H9 (cell line): ENCODE measurements around the gene MGP. TPM values are rescaled to one million over a fixed set of nuclear protein-coding genes. Genes with fewer than 3 reads are reported as not detected.

Experiments
- DNase-seq: peaks from one replicate; pipeline ENCODE4 v3.0.0-alpha.2; 2017
- H2AFZ ChIP-seq: one replicate; pipeline ENCODE4 v1.6.1; 2013; ENCODE audit warnings: mild to moderate bottlenecking, low read length, control low read depth, moderate library complexity
- H2AK5ac ChIP-seq: 2 replicates; pipeline ENCODE4 v1.6.1; 2013; ENCODE audit warnings: low read length, control low read depth, mixed read lengths; ENCODE audit not compliant: insufficient read length
- H2BK120ac ChIP-seq: one replicate; pipeline ENCODE4 v1.6.1; 2013; ENCODE audit warnings: low read depth, mild to moderate bottlenecking, low read length, control low read depth, inconsistent platforms; ENCODE audit not compliant: poor library complexity, severe bottlenecking
- H2BK12ac ChIP-seq: 2 replicates; pipeline ENCODE4 v1.6.1; 2013; ENCODE audit warnings: low read length, control low read depth, mixed read lengths, low read depth; ENCODE audit not compliant: insufficient read length
- H2BK15ac ChIP-seq: 2 replicates; pipeline ENCODE4 v1.6.1; 2013; ENCODE audit warnings: low read depth, low read length, control low read depth
- H2BK20ac ChIP-seq: one replicate; pipeline ENCODE4 v1.6.1; 2013; ENCODE audit warnings: low read depth, mild to moderate bottlenecking, low read length, control low read depth, inconsistent platforms; ENCODE audit not compliant: poor library complexity, severe bottlenecking
- H2BK5ac ChIP-seq: 2 replicates; pipeline ENCODE4 v1.6.1; 2013; ENCODE audit warnings: low read length, control low read depth, mixed read lengths; ENCODE audit not compliant: insufficient read length
- H3K14ac ChIP-seq: 2 replicates; pipeline ENCODE4 v1.6.1; 2013; ENCODE audit warnings: low read length, control low read depth; ENCODE audit not compliant: insufficient read depth
- H3K18ac ChIP-seq: 2 replicates; pipeline ENCODE4 v1.6.1; 2013; ENCODE audit warnings: low read depth, mild to moderate bottlenecking, mixed read lengths, low read length, control low read depth; ENCODE audit not compliant: insufficient read length
- H3K23ac ChIP-seq: 2 replicates; pipeline ENCODE4 v1.6.1; 2013; ENCODE audit warnings: low read length, control low read depth, mixed read lengths, low read depth; ENCODE audit not compliant: insufficient read length
- H3K23me2 ChIP-seq: 2 replicates; pipeline ENCODE4 v1.6.1; 2013; ENCODE audit warnings: low read depth, mild to moderate bottlenecking, mixed read lengths, low read length, control low read depth; ENCODE audit not compliant: insufficient read length, poor library complexity, severe bottlenecking
- H3K27ac ChIP-seq: 2 replicates; pipeline ENCODE4 v1.5.1; 2013; ENCODE audit warnings: low read length, control low read depth, mixed read lengths, low read depth; ENCODE audit not compliant: insufficient read length
- H3K27me3 ChIP-seq: 2 replicates; pipeline ENCODE4 v1.6.1; 2013; ENCODE audit warnings: low read length, control low read depth, inconsistent platforms; ENCODE audit not compliant: insufficient read depth
- H3K4ac ChIP-seq: 2 replicates; pipeline ENCODE4 v1.6.1; 2013; ENCODE audit warnings: low read depth, mild to moderate bottlenecking, control low read depth, inconsistent platforms, low read length, moderate library complexity
- H3K4me1 ChIP-seq: 2 replicates; pipeline ENCODE4 v1.6.1; 2013; ENCODE audit warnings: low read length, control low read depth, inconsistent platforms; ENCODE audit not compliant: insufficient read depth
- H3K4me2 ChIP-seq: 2 replicates; pipeline ENCODE4 v1.6.1; 2013; ENCODE audit warnings: low read length, control low read depth, mixed read lengths; ENCODE audit not compliant: insufficient read length, insufficient read depth
- H3K56ac ChIP-seq: 2 replicates; pipeline ENCODE4 v1.6.1; 2013; ENCODE audit warnings: low read depth, mild to moderate bottlenecking, mixed read lengths, low read length, control low read depth; ENCODE audit not compliant: insufficient read length
- H3K79me1 ChIP-seq: 2 replicates; pipeline ENCODE4 v1.6.1; 2013; ENCODE audit warnings: low read depth, mild to moderate bottlenecking, moderate library complexity, low read length, control low read depth, inconsistent platforms; ENCODE audit not compliant: insufficient read depth, poor library complexity, severe bottlenecking
- H3K79me2 ChIP-seq: 2 replicates; pipeline ENCODE4 v1.6.1; 2013; ENCODE audit warnings: low read length, control low read depth, inconsistent platforms; ENCODE audit not compliant: insufficient read depth
- H3K9ac ChIP-seq: 2 replicates; pipeline ENCODE4 v1.6.1; 2013; ENCODE audit warnings: low read length, control low read depth, mixed read lengths; ENCODE audit not compliant: insufficient read length; ENCODE audit errors: extremely low read depth
- H3K9me3 ChIP-seq: one replicate; pipeline ENCODE4 v1.6.1; 2013; ENCODE audit warnings: low read depth, low read length, inconsistent platforms; ENCODE audit not compliant: control insufficient read depth
- H3T11ph ChIP-seq: one replicate; pipeline ENCODE4 v1.6.1; 2013; ENCODE audit warnings: mild to moderate bottlenecking, low read length, control low read depth, inconsistent platforms
- H4K20me1 ChIP-seq: one replicate; pipeline ENCODE4 v1.6.1; 2013; ENCODE audit not compliant: control insufficient read depth, insufficient read length, insufficient read depth
- H4K5ac ChIP-seq: 2 replicates; pipeline ENCODE4 v1.6.1; 2013; ENCODE audit warnings: low read depth, mild to moderate bottlenecking, mixed read lengths, low read length, control low read depth; ENCODE audit not compliant: insufficient read length
- H4K8ac ChIP-seq: replicated peaks from 2 replicates; pipeline ENCODE4 v1.6.1; 2013; ENCODE audit warnings: low read length, control low read depth, mixed read lengths, low read depth; ENCODE audit not compliant: insufficient read length
- H4K91ac ChIP-seq: 2 replicates; pipeline ENCODE4 v1.6.1; 2013; ENCODE audit warnings: low read depth, mild to moderate bottlenecking, moderate library complexity, mixed read lengths, low read length, control low read depth; ENCODE audit not compliant: insufficient read length
- H3K27ac Mint-ChIP-seq, 3 experiments: 2 replicates in 2 of 3; 3 replicates in 1 of 3; pipeline ENCODE4 v1.8.0; 2020 to 2021; ENCODE audit warnings: mixed read lengths in 3 of 3, mild to moderate bottlenecking in 1 of 3, moderate library complexity in 1 of 3
- H3K27me3 Mint-ChIP-seq: 2 replicates; pipeline ENCODE4 v1.8.0; 2021; ENCODE audit warnings: low read depth, mild to moderate bottlenecking, moderate library complexity, mixed read lengths
- H3K36me3 Mint-ChIP-seq, 3 experiments: 2 replicates in 2 of 3; 3 replicates in 1 of 3; pipeline ENCODE4 v1.8.0; 2020 to 2021; ENCODE audit warnings: low read depth in 3 of 3, mixed read lengths in 3 of 3; ENCODE audit not compliant: insufficient read depth in 1 of 3
- H3K4me1 Mint-ChIP-seq, 2 experiments: 2 replicates each; pipeline ENCODE4 v1.8.0; 2020; ENCODE audit warnings: mixed read lengths in 2 of 2
- H3K4me3 Mint-ChIP-seq, 2 experiments: 2 replicates in 1 of 2; 3 replicates in 1 of 2; pipeline ENCODE4 v1.8.0; 2020 to 2021; ENCODE audit warnings: mild to moderate bottlenecking in 2 of 2, mixed read lengths in 2 of 2, moderate library complexity in 1 of 2
- H3K9me3 Mint-ChIP-seq, 2 experiments: 2 replicates in 1 of 2; 3 replicates in 1 of 2; pipeline ENCODE4 v1.8.0; 2020; ENCODE audit warnings: mild to moderate bottlenecking in 2 of 2, mixed read lengths in 2 of 2, moderate library complexity in 1 of 2
- WGBS: extraction: QIAGEN DNeasy Blood & Tissue Kit; methylation state at CpG from one replicate; pipeline ENCODE4 v1.1.7; 2013; ENCODE audit warnings: missing lambda C conversion rate, low lambda C conversion rate, mixed read lengths; ENCODE audit not compliant: insufficient read length; ENCODE audit errors: extremely low coverage; 5-methylcytosine and 5-hydroxymethylcytosine counted together
- total RNA-seq: library from RNA; stranded (reverse); gene quantifications from 2 replicates; pipeline ENCODE4 v1.2.1, GENCODE V29; 2021
- TF ChIP-seq, protein P1 (sequence below): fragments of 200-600 bp; sonication (generic); conservative IDR thresholded peaks from 3 replicates; pipeline ENCODE4 v1.8.0; 2021; ENCODE audit warnings: antibody characterized with exemption, mild to moderate bottlenecking

The MGP gene
- total RNA-seq, 1 experiment from 2014 or later = not detected

DNA sequence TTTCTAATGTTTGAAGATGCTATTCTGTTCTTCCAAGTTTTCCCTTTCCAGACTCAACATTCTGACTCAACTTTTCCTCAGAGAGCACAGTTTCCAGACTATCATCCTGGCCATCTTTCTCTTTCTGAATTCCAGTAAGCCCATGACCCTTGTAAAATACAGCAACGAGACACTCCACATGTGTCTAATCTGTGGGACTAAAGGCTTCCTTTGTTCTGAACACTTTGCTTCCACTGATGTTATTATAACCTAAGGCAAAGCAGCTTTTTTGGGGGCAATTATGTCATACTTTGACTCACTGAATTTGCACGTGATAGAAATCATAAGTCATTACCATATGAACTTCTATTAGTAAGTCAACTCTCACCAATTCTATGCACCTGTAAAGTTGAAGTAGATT is 36.0 kb downstream of the MGP start:
- no peak overlapping the region for H2BK20ac ChIP-seq
- no peaks in the 10 kb centered on the region for H3K79me1 ChIP-seq
- H3K27me3 ChIP-seq = no peaks in the 10 kb centered on the region; the same call in 1 of the 2 replicates
- no peak overlapping the region for H4K91ac ChIP-seq
- no peaks in the 10 kb centered on the region for H3K9me3 Mint-ChIP-seq
- H3K79me2 ChIP-seq = no peaks in the 10 kb centered on the region
- no peak overlapping the region for H3K18ac ChIP-seq
- no peak overlapping the region for H2BK5ac ChIP-seq
- H2AFZ ChIP-seq = no peak overlapping the region
- no peaks in the 10 kb centered on the region for H3K23me2 ChIP-seq
- no peak overlapping the region for H3K9ac ChIP-seq
- peaks cover 2% of the 10 kb centered on the region; the same call in 1 of the 2 replicates for H3K4me1 ChIP-seq
- no peak overlapping the region for H3K4me3 Mint-ChIP-seq
- no peak for DNase-seq
- H3T11ph ChIP-seq = no peak overlapping the region
- no peak overlapping the region for H2BK15ac ChIP-seq
- H4K8ac ChIP-seq = no peak overlapping the region
- no peak overlapping the region for H3K14ac ChIP-seq
- no peak overlapping the region for H2AK5ac ChIP-seq
- no peaks in the 10 kb centered on the region for H3K27me3 Mint-ChIP-seq
- H3K4me1 Mint-ChIP-seq = peaks cover 18 to 20% of the 10 kb centered on the region in 2 experiments
- no peak overlapping the region for H4K5ac ChIP-seq
- TF ChIP-seq, protein P1, sequence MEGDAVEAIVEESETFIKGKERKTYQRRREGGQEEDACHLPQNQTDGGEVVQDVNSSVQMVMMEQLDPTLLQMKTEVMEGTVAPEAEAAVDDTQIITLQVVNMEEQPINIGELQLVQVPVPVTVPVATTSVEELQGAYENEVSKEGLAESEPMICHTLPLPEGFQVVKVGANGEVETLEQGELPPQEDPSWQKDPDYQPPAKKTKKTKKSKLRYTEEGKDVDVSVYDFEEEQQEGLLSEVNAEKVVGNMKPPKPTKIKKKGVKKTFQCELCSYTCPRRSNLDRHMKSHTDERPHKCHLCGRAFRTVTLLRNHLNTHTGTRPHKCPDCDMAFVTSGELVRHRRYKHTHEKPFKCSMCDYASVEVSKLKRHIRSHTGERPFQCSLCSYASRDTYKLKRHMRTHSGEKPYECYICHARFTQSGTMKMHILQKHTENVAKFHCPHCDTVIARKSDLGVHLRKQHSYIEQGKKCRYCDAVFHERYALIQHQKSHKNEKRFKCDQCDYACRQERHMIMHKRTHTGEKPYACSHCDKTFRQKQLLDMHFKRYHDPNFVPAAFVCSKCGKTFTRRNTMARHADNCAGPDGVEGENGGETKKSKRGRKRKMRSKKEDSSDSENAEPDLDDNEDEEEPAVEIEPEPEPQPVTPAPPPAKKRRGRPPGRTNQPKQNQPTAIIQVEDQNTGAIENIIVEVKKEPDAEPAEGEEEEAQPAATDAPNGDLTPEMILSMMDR = no peak
- no peak overlapping the region for H3K56ac ChIP-seq
- H3K27ac Mint-ChIP-seq = no peak overlapping the region
- H3K9me3 ChIP-seq = no peaks in the 10 kb centered on the region
- H2BK120ac ChIP-seq = no peak overlapping the region
- no peak overlapping the region for H3K23ac ChIP-seq
- no peak overlapping the region for H3K27ac ChIP-seq
- H3K36me3 Mint-ChIP-seq = no peaks in the 10 kb centered on the region
- no peak overlapping the region for H3K4ac ChIP-seq
- no peak overlapping the region for H3K4me2 ChIP-seq
- no CpG with 5 or more reads among the region's 2 CpGs for WGBS
- no peak overlapping the region for H2BK12ac ChIP-seq
- no peaks in the 10 kb centered on the region for H4K20me1 ChIP-seq
